Hepatocyte (in vitro differentiated cells): ENCODE results near the gene RBM15B.

Experiments
- EZH2 ChIP-seq: fragments of 200-600 bp; sonication (generic); IDR thresholded peaks from 2 replicates; pipeline ENCODE4 v1.6.1; 2016; ENCODE audit warnings: antibody characterized with exemption, mild to moderate bottlenecking, borderline replicate concordance
- EZH2phosphoT487 ChIP-seq: fragments of 200-600 bp; sonication (generic); IDR thresholded peaks from one replicate; pipeline ENCODE4 v1.6.1; 2018; ENCODE audit warnings: antibody characterized with exemption, mild to moderate bottlenecking, low read depth, moderate library complexity; ENCODE audit not compliant: unreplicated experiment, severe bottlenecking
- TF ChIP-seq, protein P1 (sequence below): fragments of 200-600 bp; sonication (generic); IDR thresholded peaks from 2 replicates; pipeline ENCODE4 v1.5.1; 2016; ENCODE audit warnings: antibody characterized with exemption, mild to moderate bottlenecking; ENCODE audit not compliant: poor library complexity

DNA sequence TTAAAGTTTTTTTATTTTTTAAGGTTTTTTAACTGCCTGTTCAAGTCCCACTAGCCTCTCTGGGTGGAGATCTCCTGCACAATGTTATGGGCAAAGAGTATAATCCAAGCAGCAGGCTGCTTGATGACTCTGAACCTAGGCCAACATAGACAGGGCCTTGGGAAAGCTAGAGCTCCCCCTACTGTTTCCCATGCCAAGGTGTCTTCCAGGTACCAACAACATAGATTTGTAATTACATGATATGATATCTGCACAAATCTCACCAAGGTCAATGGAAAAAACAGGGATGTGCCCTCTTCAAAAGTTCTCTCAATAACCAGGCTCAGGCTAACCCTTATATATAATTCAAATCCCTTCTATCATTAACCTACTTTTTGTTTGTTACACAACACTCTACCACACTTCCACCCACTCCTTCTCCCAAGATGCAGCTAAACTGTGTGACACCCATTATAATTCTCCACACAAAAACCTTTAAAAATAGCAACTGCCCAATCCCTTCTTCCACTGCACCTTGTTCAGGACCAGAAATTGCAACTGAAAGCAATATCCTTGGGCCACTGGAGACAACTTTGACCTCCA, 43.8 kb downstream of the RBM15B start:
- TF ChIP-seq, protein P1, sequence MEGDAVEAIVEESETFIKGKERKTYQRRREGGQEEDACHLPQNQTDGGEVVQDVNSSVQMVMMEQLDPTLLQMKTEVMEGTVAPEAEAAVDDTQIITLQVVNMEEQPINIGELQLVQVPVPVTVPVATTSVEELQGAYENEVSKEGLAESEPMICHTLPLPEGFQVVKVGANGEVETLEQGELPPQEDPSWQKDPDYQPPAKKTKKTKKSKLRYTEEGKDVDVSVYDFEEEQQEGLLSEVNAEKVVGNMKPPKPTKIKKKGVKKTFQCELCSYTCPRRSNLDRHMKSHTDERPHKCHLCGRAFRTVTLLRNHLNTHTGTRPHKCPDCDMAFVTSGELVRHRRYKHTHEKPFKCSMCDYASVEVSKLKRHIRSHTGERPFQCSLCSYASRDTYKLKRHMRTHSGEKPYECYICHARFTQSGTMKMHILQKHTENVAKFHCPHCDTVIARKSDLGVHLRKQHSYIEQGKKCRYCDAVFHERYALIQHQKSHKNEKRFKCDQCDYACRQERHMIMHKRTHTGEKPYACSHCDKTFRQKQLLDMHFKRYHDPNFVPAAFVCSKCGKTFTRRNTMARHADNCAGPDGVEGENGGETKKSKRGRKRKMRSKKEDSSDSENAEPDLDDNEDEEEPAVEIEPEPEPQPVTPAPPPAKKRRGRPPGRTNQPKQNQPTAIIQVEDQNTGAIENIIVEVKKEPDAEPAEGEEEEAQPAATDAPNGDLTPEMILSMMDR, result peak; percentile 60
- TF ChIP-seq EZH2 (no peak), EZH2phosphoT487 (no peak)
